B cell (primary cell): ENCODE measurements around the gene CD99L2. TPM values are rescaled to one million over a fixed set of nuclear protein-coding genes. Genes with fewer than 3 reads are reported as not detected.

Source experiments
- ATAC-seq: fragments of 200-7000 bp; cut with Tn5 transposase; one replicate; pipeline ENCODE4 v1.10.0; 2021; ENCODE audit warnings: low read depth, mild to moderate bottlenecking, moderate number of reproducible peaks, moderate library complexity
- CTCF ChIA-PET: fragments of 350-600 bp; sonication (Branson Sonifier 250); formaldehyde crosslinking; loops from one replicate; lab custom pipeline; 2021; ENCODE audit warnings: antibody characterized with exemption, inconsistent platforms; lab: Charles Lee
- POLR2A ChIA-PET: fragments of 350-600 bp; sonication (Branson Sonifier 250); formaldehyde crosslinking; loops from one replicate; lab custom pipeline; 2021; ENCODE audit warnings: antibody characterized with exemption; lab: Charles Lee
- DNase-seq: peaks from one replicate; pipeline ENCODE4 v3.0.0; 2013
- H2AFZ ChIP-seq: 2 replicates; pipeline ENCODE4 v1.6.1; 2012; ENCODE audit warnings: mild to moderate bottlenecking, low read depth, low read length; ENCODE audit not compliant: insufficient read depth, poor library complexity, severe bottlenecking
- H3K27ac ChIP-seq, 2 donors: 1 replicate in 1 of 2; 2 replicates in 1 of 2; pipeline ENCODE4 v1.5.1; 2012 to 2013; ENCODE audit warnings: low read length in 2 of 2, mild to moderate bottlenecking in 2 of 2, moderate library complexity in 1 of 2
- H3K27me3 ChIP-seq, 4 experiments: fragments of 200-600 bp in 1 of 4; sonication (generic) in 1 of 4; replicated peaks in 1 of 4; 1 replicate in 2 of 4; 2 replicates in 2 of 4; pipeline versions ENCODE4 v1.6.1 to v1.7.0; 2013 to 2016; ENCODE audit warnings: low read length in 3 of 4, mild to moderate bottlenecking in 2 of 4, mixed read lengths in 1 of 4, moderate library complexity in 1 of 4; ENCODE audit not compliant: insufficient read depth in 4 of 4, control insufficient read depth in 3 of 4; ENCODE audit errors: control extremely low read depth in 1 of 4
- H3K36me3 ChIP-seq, 2 experiments: replicated peaks in 1 of 2; 1 replicate in 1 of 2; 2 replicates in 1 of 2; pipeline versions ENCODE4 v1.6.1 to v1.7.1; 2013; ENCODE audit warnings: low read length in 1 of 2; ENCODE audit not compliant: insufficient read depth in 2 of 2, control insufficient read depth in 1 of 2; ENCODE audit errors: control extremely low read depth in 1 of 2, extremely low read depth in 1 of 2
- H3K4me1 ChIP-seq, 2 donors: fragments of 200-600 bp in 1 of 2; sonication (generic) in 1 of 2; 1 replicate in 1 of 2; 2 replicates in 1 of 2; pipeline versions ENCODE4 v1.5.1 to v1.6.1; 2013 to 2017; ENCODE audit warnings: low read length in 2 of 2; ENCODE audit not compliant: control insufficient read depth in 2 of 2, insufficient read depth in 2 of 2
- H3K4me2 ChIP-seq: replicated peaks from 2 replicates; pipeline ENCODE3; 2012; ENCODE audit warnings: mild to moderate bottlenecking, low read depth, low read length; ENCODE audit not compliant: poor library complexity, severe bottlenecking
- H3K4me3 ChIP-seq, 5 experiments: fragments of 200-600 bp in 1 of 5; sonication (generic) in 1 of 5; 1 replicate in 3 of 5; 2 replicates in 2 of 5; pipeline versions ENCODE4 v1.5.1 to v1.7.0; 2011 to 2016; ENCODE audit warnings: low read length in 4 of 5, mild to moderate bottlenecking in 4 of 5, low read depth in 2 of 5, control low read depth in 1 of 5, moderate library complexity in 1 of 5; ENCODE audit not compliant: insufficient read depth in 1 of 5; ENCODE audit errors: control extremely low read depth in 1 of 5, extremely low read depth in 1 of 5
- H3K79me2 ChIP-seq: fragments of 200-600 bp; sonication (generic); one replicate; pipeline ENCODE4 v1.6.0; 2016; ENCODE audit warnings: low read length; ENCODE audit not compliant: control insufficient read depth, insufficient read depth
- H3K9ac ChIP-seq: fragments of 200-600 bp; sonication (generic); 2 replicates; pipeline ENCODE4 v1.6.1; 2017; ENCODE audit warnings: mild to moderate bottlenecking, low read length, moderate library complexity
- H3K9me3 ChIP-seq, 3 donors: one replicate each; pipeline versions ENCODE4 v1.6.1 to v1.7.1; 2013; ENCODE audit warnings: low read length in 2 of 3; ENCODE audit not compliant: control insufficient read depth in 2 of 3, insufficient read depth in 1 of 3; ENCODE audit errors: control extremely low read depth in 1 of 3
- H4K20me1 ChIP-seq: 2 replicates; pipeline ENCODE4 v1.6.0; 2012; ENCODE audit warnings: mild to moderate bottlenecking, low read length; ENCODE audit not compliant: insufficient read depth, control insufficient read depth, poor library complexity, severe bottlenecking
- H3K27ac Mint-ChIP-seq: one replicate; pipeline ENCODE4 v1.8.0; 2021; ENCODE audit warnings: mixed read lengths
- H3K27me3 Mint-ChIP-seq: one replicate; pipeline ENCODE4 v1.8.0; 2021; ENCODE audit warnings: mixed read lengths
- H3K4me1 Mint-ChIP-seq: one replicate; pipeline ENCODE4 v1.8.0; 2021; ENCODE audit warnings: mixed read lengths
- H3K4me3 Mint-ChIP-seq: one replicate; pipeline ENCODE4 v1.8.0; 2021; ENCODE audit warnings: mixed read lengths
- H3K9me3 Mint-ChIP-seq: one replicate; pipeline ENCODE4 v1.8.0; 2022; ENCODE audit warnings: mixed read lengths; ENCODE audit not compliant: insufficient read depth
- CTCF ChIP-seq: fragments of 200-600 bp; IDR thresholded peaks from one replicate; pipeline ENCODE4 v1.8.0; 2022; ENCODE audit warnings: antibody characterized with exemption, mild to moderate bottlenecking
- EZH2 ChIP-seq: IDR thresholded peaks from 2 replicates; pipeline ENCODE4 v1.6.1; 2012; ENCODE audit warnings: borderline replicate concordance, low read depth, mild to moderate bottlenecking, moderate library complexity, low read length; ENCODE audit not compliant: insufficient read depth, poor library complexity, severe bottlenecking
- WGBS: methylation state at CpG from one replicate; pipeline ENCODE4 v1.1.5; 2013; ENCODE audit warnings: missing lambda C conversion rate; ENCODE audit not compliant: insufficient coverage; 5-methylcytosine and 5-hydroxymethylcytosine counted together
- intact Hi-C: fragments of 100-400 bp; cut with micrococcal nuclease; formaldehyde crosslinking; loops from one replicate; pipeline ENCODE4 v1.10.0; 2022
- polyA plus RNA-seq: library from polyadenylated mRNA; depleted of rRNA; stranded (reverse); fragments of >200 nt; gene quantifications from 2 replicates; pipeline ENCODE4 v1.2.3, GENCODE V29; 2012
- total RNA-seq, 2 donors: library from RNA; stranded (reverse); fragments of 120-200 nt in 1 of 2; gene quantifications; 1 replicate in 1 of 2; 2 replicates in 1 of 2; pipeline versions ENCODE4 v1.2.3 to v1.2.4, GENCODE V29; 2013 to 2022

Gene CD99L2
- total and polyA plus RNA-seq, 2 donors (not counting 1 experiment from before 2014, with no cell fraction given), result 8.7 to 17.8 TPM

GRCh38 chrX:150874448-150874847, 24.0 kb downstream of the CD99L2 start:
- Histone ChIP-seq H3K4me2 (no peak overlapping the region), H3K27me3 (no peaks in the 10 kb centered on the region), H3K4me1 (peaks cover 4 to 5% of the 10 kb centered on the region in 2 donors), H3K9me3 (no peaks in the 10 kb centered on the region), H3K79me2 (no peaks in the 10 kb centered on the region), H3K9ac (no peak overlapping the region), H3K27ac (no peak overlapping the region), H2AFZ (no peak overlapping the region), H3K36me3 (no peaks in the 10 kb centered on the region), H4K20me1 (no peaks in the 10 kb centered on the region), H3K4me3 (no peak overlapping the region)
- Mint-ChIP-seq H3K27me3 (no peaks in the 10 kb centered on the region), H3K4me1 (peaks cover 39% of the 10 kb centered on the region), H3K4me3 (no peak overlapping the region), H3K27ac (no peak overlapping the region), H3K9me3 (no peaks in the 10 kb centered on the region)
- ChIA-PET POLR2A (no interaction called here), CTCF (no interaction called here)
- intact Hi-C loops, result no loop called here
- no peak for TF ChIP-seq EZH2
- no peak for TF ChIP-seq CTCF
- WGBS, result 100% methylated on average over 1 of the region's 5 CpGs
- DNase-seq (no peak), ATAC-seq (no peak)

GRCh38 chrX:150873616-150874015, 24.9 kb downstream of the CD99L2 start:
- no peaks in the 10 kb centered on the region for H3K9me3 Mint-ChIP-seq
- H3K4me2 ChIP-seq, result no peak overlapping the region
- H3K27ac ChIP-seq, result no peak overlapping the region
- no peak overlapping the region for H3K9ac ChIP-seq
- intact Hi-C loops, result no loop called here
- H3K9me3 ChIP-seq, result no peaks in the 10 kb centered on the region
- WGBS, result no CpG with 5 or more reads among the region's 1 CpG
- H3K36me3 ChIP-seq, result no peaks in the 10 kb centered on the region
- no peaks in the 10 kb centered on the region for H3K79me2 ChIP-seq
- H3K4me1 ChIP-seq, result peaks cover 4 to 5% of the 10 kb centered on the region in 2 donors
- H3K27me3 Mint-ChIP-seq, result no peaks in the 10 kb centered on the region
- ATAC-seq, result no peak
- TF ChIP-seq CTCF (no peak), EZH2 (no peak)
- no peak overlapping the region for H3K27ac Mint-ChIP-seq
- CTCF ChIA-PET, result no interaction called here
- H3K4me3 Mint-ChIP-seq, result no peak overlapping the region
- no peak overlapping the region for H3K4me3 ChIP-seq
- POLR2A ChIA-PET, result no interaction called here
- no peaks in the 10 kb centered on the region for H4K20me1 ChIP-seq
- no peaks in the 10 kb centered on the region for H3K27me3 ChIP-seq
- peaks cover 42% of the 10 kb centered on the region for H3K4me1 Mint-ChIP-seq
- DNase-seq, result no peak
- no peak overlapping the region for H2AFZ ChIP-seq
